ENCODE results near the gene WDR45B. TPM values are rescaled to one million over a fixed set of nuclear protein-coding genes. Genes with fewer than 3 reads are reported as not detected.

The WDR45B gene
- polyA plus RNA-seq, 1 experiment: 141 TPM

GRCh38 chr17:82596296-82596695 is 51.9 kb downstream of the WDR45B start:
- CTCF ChIA-PET: interaction anchor here (1.1 kb wide), 1 partner anchor 17 kb away, joined by 3 read pairs; no protein-coding TSS in a partner anchor
- Histone ChIP-seq H3K36me3 (ENCODE audit: control insufficient read depth, insufficient read depth, low read length) (peaks cover 23% of the 10 kb centered on the region), H3K4me3 (ENCODE audit: low read depth, low read length) (no peak overlapping the region), H3K27me3 (ENCODE audit: control insufficient read depth, insufficient read depth, low read length) (no peaks in the 10 kb centered on the region)
- no peak for TF ChIP-seq CTCF (IDR thresholded peaks at IDR 0.05; ENCODE audit: insufficient read depth, low read depth, low read length)
- POLR2A ChIA-PET: no interaction called here
- DNase-seq (ENCODE audit: low read depth): no peak

GRCh38 chr17:82595893-82596292 is 52.4 kb downstream of the WDR45B start:
- no peak for TF ChIP-seq CTCF (IDR thresholded peaks at IDR 0.05; ENCODE audit: insufficient read depth, low read depth, low read length)
- CTCF ChIA-PET: interaction anchor here (1.1 kb wide), 1 partner anchor 16 kb away, joined by 3 read pairs; no protein-coding TSS in a partner anchor
- peaks cover 20% of the 10 kb centered on the region for H3K36me3 ChIP-seq (ENCODE audit: control insufficient read depth, insufficient read depth, low read length)
- POLR2A ChIA-PET: no interaction called here
- H3K27me3 ChIP-seq (ENCODE audit: control insufficient read depth, insufficient read depth, low read length): no peaks in the 10 kb centered on the region
- H3K4me3 ChIP-seq (ENCODE audit: low read depth, low read length): no peak overlapping the region
- no peak for DNase-seq (ENCODE audit: low read depth)

GRCh38 chr17:82594571-82594970 is 53.7 kb downstream of the WDR45B start:
- DNase-seq (ENCODE audit: low read depth): no peak
- Histone ChIP-seq H3K27me3 (ENCODE audit: control insufficient read depth, insufficient read depth, low read length) (no peaks in the 10 kb centered on the region), H3K36me3 (ENCODE audit: control insufficient read depth, insufficient read depth, low read length) (peaks cover 17% of the 10 kb centered on the region), H3K4me3 (ENCODE audit: low read depth, low read length) (no peak overlapping the region)
- ChIA-PET POLR2A (no interaction called here), CTCF (no interaction called here)
- no peak for TF ChIP-seq CTCF (IDR thresholded peaks at IDR 0.05; ENCODE audit: insufficient read depth, low read depth, low read length)

- TF ChIP-seq CTCF (IDR thresholded peaks at IDR 0.05; ENCODE audit: insufficient read depth, low read depth, low read length): no peak
- Histone ChIP-seq H3K4me3 (ENCODE audit: low read depth, low read length) (peak overlapping the region; percentile 63), H3K36me3 (ENCODE audit: control insufficient read depth, insufficient read depth, low read length) (peaks cover 17% of the 10 kb centered on the region), H3K27me3 (ENCODE audit: control insufficient read depth, insufficient read depth, low read length) (no peaks in the 10 kb centered on the region)
- DNase-seq (ENCODE audit: low read depth): no peak
- CTCF ChIA-PET: no interaction called here
- POLR2A ChIA-PET: no interaction called here
These were observed 54.6 kb downstream of the WDR45B start for GRCh38 chr17:82593590-82594087.

- Histone ChIP-seq H3K27me3 (ENCODE audit: control insufficient read depth, insufficient read depth, low read length) (no peaks in the 10 kb centered on the region), H3K36me3 (ENCODE audit: control insufficient read depth, insufficient read depth, low read length) (peaks cover 16% of the 10 kb centered on the region)
These were observed 55.3 kb downstream of the WDR45B start for GRCh38 chr17:82592767-82593589.

More at GRCh38 chr17:82592767-82593589, 55.3 kb downstream of the WDR45B start:
- no peak for TF ChIP-seq CTCF (IDR thresholded peaks at IDR 0.05; ENCODE audit: insufficient read depth, low read depth, low read length)
- DNase-seq (ENCODE audit: low read depth): peak; percentile 26
- POLR2A ChIA-PET: no interaction called here
- peak overlapping the region; percentile 63 for H3K4me3 ChIP-seq (ENCODE audit: low read depth, low read length)
- CTCF ChIA-PET: no interaction called here

All from BJ (cell line).